Osteoblast (primary cell): ENCODE results near the gene AKR1E2. TPM values are rescaled to one million over a fixed set of nuclear protein-coding genes. Genes with fewer than 3 reads are reported as not detected.
A peak's percentile ranks its signal among the peaks of the same experiment; 100 is the strongest.

Source experiments
- DNase-seq: peaks from one replicate; pipeline ENCODE4 v3.0.0; 2011; ENCODE audit warnings: low spot score, mixed read lengths; ENCODE audit not compliant: insufficient read length; ENCODE audit errors: missing footprints
- H2AFZ ChIP-seq: 2 replicates; pipeline ENCODE4 v1.6.0; 2011; ENCODE audit warnings: mild to moderate bottlenecking, low read length
- H3K27ac ChIP-seq: 2 replicates; pipeline ENCODE4 v1.5.1; 2011; ENCODE audit warnings: mild to moderate bottlenecking, low read depth, low read length, moderate library complexity
- H3K27me3 ChIP-seq: 2 replicates; pipeline ENCODE4 v1.6.0; 2012; ENCODE audit warnings: mild to moderate bottlenecking, control low read depth, inconsistent platforms, low read length, moderate library complexity; ENCODE audit not compliant: insufficient read depth
- H3K36me3 ChIP-seq: 2 replicates; pipeline ENCODE4 v1.5.1; 2011; ENCODE audit warnings: mild to moderate bottlenecking, low read length, control low read depth, moderate library complexity; ENCODE audit not compliant: insufficient read depth
- H3K4me1 ChIP-seq: 2 replicates; pipeline ENCODE4 v1.5.1; 2011; ENCODE audit warnings: mild to moderate bottlenecking, low read length, control low read depth, moderate library complexity; ENCODE audit not compliant: insufficient read depth
- H3K4me2 ChIP-seq: 2 replicates; pipeline ENCODE4 v1.6.0; 2011; ENCODE audit warnings: mild to moderate bottlenecking, low read length; ENCODE audit not compliant: insufficient read depth
- H3K4me3 ChIP-seq: fragments of 200-600 bp; sonication (generic); 3 replicates; pipeline ENCODE4 v1.5.1; 2012; ENCODE audit warnings: mild to moderate bottlenecking, low read length, inconsistent platforms; ENCODE audit not compliant: insufficient read depth
- H3K79me2 ChIP-seq: 2 replicates; pipeline ENCODE4 v1.6.0; 2012; ENCODE audit warnings: mild to moderate bottlenecking, low read length, control low read depth, inconsistent platforms; ENCODE audit not compliant: insufficient read depth
- H3K9me3 ChIP-seq: 2 replicates; pipeline ENCODE4 v1.5.1; 2011; ENCODE audit warnings: low read depth, low read length, control low read depth
- H4K20me1 ChIP-seq: 2 replicates; pipeline ENCODE4 v1.6.0; 2012; ENCODE audit warnings: mild to moderate bottlenecking, low read length, control low read depth; ENCODE audit not compliant: insufficient read depth
- CTCF ChIP-seq: IDR thresholded peaks from 2 replicates; pipeline ENCODE4 v1.5.1; 2011; ENCODE audit warnings: mild to moderate bottlenecking, low read depth, low read length, moderate library complexity; ENCODE audit errors: extremely low read depth
- total RNA-seq: library from RNA; depleted of rRNA; stranded (reverse); fragments of >200 nt; gene quantifications from 2 replicates; pipeline ENCODE4 v1.2.3, GENCODE V29; 2012

The AKR1E2 gene
- total RNA-seq, 1 donor = 17.7 TPM

GRCh38 chr10:4802711-4803487 lies 23.1 kb upstream of the AKR1E2 start:
- Histone ChIP-seq H3K79me2 (no peaks in the 10 kb centered on the region), H3K4me3 (no peak overlapping the region), H3K4me2 (no peak overlapping the region), H3K27ac (no peak overlapping the region), H3K4me1 (peaks cover 22% of the 10 kb centered on the region), H3K36me3 (no peaks in the 10 kb centered on the region), H2AFZ (peak overlapping the region; percentile 40), H3K9me3 (no peaks in the 10 kb centered on the region), H4K20me1 (no peaks in the 10 kb centered on the region), H3K27me3 (no peaks in the 10 kb centered on the region)
- no peak for DNase-seq
- no peak for TF ChIP-seq CTCF

DNA sequence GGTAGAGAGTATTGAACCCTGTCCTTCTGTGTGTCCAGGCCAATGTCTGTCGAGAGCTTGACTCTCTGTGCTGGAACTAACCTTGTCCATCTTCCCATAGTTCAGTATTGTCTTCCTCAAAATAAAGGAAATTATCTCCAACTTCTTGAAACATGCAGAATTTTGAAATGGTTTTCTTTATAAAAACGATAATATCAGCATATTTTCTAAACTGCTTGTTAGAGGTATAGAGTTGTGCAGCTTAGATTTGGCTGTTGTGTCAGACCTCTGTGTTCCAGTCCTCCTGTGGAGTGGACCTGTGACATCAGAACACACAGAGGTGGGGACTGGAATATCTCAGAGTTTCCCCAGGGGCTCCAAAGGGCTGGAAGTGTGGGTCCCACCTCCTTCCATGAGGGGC lies 22.2 kb upstream of the AKR1E2 start:
- H3K4me2 ChIP-seq = no peak overlapping the region
- no peaks in the 10 kb centered on the region for H3K9me3 ChIP-seq
- H3K4me3 ChIP-seq = no peak overlapping the region
- H3K36me3 ChIP-seq = no peaks in the 10 kb centered on the region
- no peaks in the 10 kb centered on the region for H4K20me1 ChIP-seq
- H3K27me3 ChIP-seq = no peaks in the 10 kb centered on the region
- no peak for DNase-seq
- peak overlapping the region; percentile 40 for H2AFZ ChIP-seq
- no peaks in the 10 kb centered on the region for H3K79me2 ChIP-seq
- peaks cover 30% of the 10 kb centered on the region for H3K4me1 ChIP-seq
- H3K27ac ChIP-seq = peak overlapping the region; percentile 60
- no peak for TF ChIP-seq CTCF

DNA sequence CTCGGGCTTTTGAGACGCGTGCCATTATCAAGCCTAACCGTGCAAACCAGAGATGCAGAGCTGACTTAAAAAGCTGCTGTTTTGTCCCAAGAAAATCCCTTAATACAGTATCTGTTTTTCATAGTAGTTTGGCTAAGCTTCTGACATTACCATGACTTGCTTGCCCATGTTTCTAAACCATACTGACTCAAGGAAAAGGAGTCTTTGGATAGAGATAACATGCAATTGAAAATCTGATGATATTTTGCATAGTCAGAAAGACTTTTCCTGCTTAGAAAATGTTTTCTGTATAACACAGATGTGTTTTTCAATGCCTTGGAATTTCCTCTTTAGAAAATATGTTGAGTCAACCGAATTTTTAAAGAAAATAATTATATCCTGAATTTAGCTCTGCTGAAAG lies 21.5 kb upstream of the AKR1E2 start:
- H3K36me3 ChIP-seq = no peaks in the 10 kb centered on the region
- no peak for TF ChIP-seq CTCF
- DNase-seq = no peak
- no peak overlapping the region for H2AFZ ChIP-seq
- H3K79me2 ChIP-seq = no peaks in the 10 kb centered on the region
- H3K9me3 ChIP-seq = no peaks in the 10 kb centered on the region
- H4K20me1 ChIP-seq = no peaks in the 10 kb centered on the region
- no peak overlapping the region for H3K4me2 ChIP-seq
- peak overlapping the region; percentile 60 for H3K27ac ChIP-seq
- H3K4me1 ChIP-seq = peaks cover 30% of the 10 kb centered on the region
- no peaks in the 10 kb centered on the region for H3K27me3 ChIP-seq
- H3K4me3 ChIP-seq = no peak overlapping the region

DNA sequence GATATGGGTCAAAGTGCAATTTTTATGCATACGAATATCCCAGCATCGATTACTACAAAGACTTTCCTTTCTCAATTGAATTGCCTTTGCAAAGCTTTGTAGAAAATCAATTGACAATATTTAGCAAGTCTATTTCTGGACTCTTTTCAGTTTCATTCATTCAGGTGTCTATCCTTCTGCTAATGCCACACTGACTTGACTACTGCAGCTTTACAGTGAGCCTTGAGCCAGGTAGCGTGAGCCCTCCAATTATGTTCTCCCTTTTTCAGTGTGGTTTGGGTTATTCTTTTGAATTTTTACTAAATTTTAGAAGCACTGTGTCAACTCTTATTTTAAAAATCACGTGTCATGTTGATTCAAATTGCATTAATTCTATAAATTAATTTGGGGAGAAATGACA lies 19.5 kb upstream of the AKR1E2 start:
- Histone ChIP-seq H3K9me3 (no peaks in the 10 kb centered on the region), H4K20me1 (no peaks in the 10 kb centered on the region), H3K4me2 (no peak overlapping the region), H3K27me3 (no peaks in the 10 kb centered on the region), H3K4me1 (peaks cover 35% of the 10 kb centered on the region), H3K36me3 (no peaks in the 10 kb centered on the region), H2AFZ (no peak overlapping the region), H3K4me3 (no peak overlapping the region), H3K27ac (no peak overlapping the region), H3K79me2 (no peaks in the 10 kb centered on the region)
- no peak for TF ChIP-seq CTCF
- no peak for DNase-seq
